HEK293 (cell line): ENCODE data around the gene YAF2.
A peak's percentile ranks its signal among the peaks of the same experiment; 100 is the strongest.

Experiments
- CTCF ChIA-PET: fragments of 350-600 bp; formaldehyde crosslinking; extraction: SDS; loops from one replicate; lab custom pipeline; 2021; ENCODE audit warnings: antibody characterized with exemption; lab: Yijun Ruan, JAX
- POLR2A ChIA-PET: fragments of 300-600 bp; formaldehyde crosslinking; extraction: SDS; loops from one replicate; lab custom pipeline; 2020; ENCODE audit warnings: antibody characterized with exemption, inconsistent platforms; lab: Yijun Ruan, JAX
- H3K27ac ChIP-seq: fragments of 200-500 bp; sonication (Bioruptor generic); 2 replicates; pipeline ENCODE4 v1.5.1; 2014; ENCODE audit warnings: low read depth, low read length, control low read depth, inconsistent platforms; ENCODE audit errors: extremely low read depth
- H3K36me3 ChIP-seq, 2 experiments: fragments of 200-500 bp in 1 of 2; sonication (Bioruptor generic) in 1 of 2; 1 replicate in 1 of 2; 2 replicates in 1 of 2; pipeline ENCODE4 v1.5.1; 2014 to 2017; ENCODE audit warnings: inconsistent platforms in 2 of 2, low read length in 2 of 2; ENCODE audit not compliant: control insufficient read depth in 2 of 2, insufficient read depth in 1 of 2
- H3K4me1 ChIP-seq: fragments of 200-500 bp; sonication (Bioruptor generic); 2 replicates; pipeline ENCODE4 v1.5.1; 2014; ENCODE audit warnings: mild to moderate bottlenecking, low read length, inconsistent platforms; ENCODE audit not compliant: control insufficient read depth, insufficient read depth
- H3K4me3 ChIP-seq: 2 replicates; pipeline ENCODE4 v1.5.1; 2011; ENCODE audit warnings: low read depth, mild to moderate bottlenecking, control low read depth, low read length, moderate library complexity
- H3K9me3 ChIP-seq: fragments of 200-500 bp; sonication (Bioruptor generic); 2 replicates; pipeline ENCODE4 v1.5.1; 2014; ENCODE audit warnings: low read depth, low read length, inconsistent platforms; ENCODE audit not compliant: control insufficient read depth, insufficient read depth
- ATF2 ChIP-seq: fragments of 450-650 bp; formaldehyde crosslinking; IDR thresholded peaks from 2 replicates; pipeline ENCODE4 v1.5.1; 2016; ENCODE audit warnings: missing biosample characterization, missing genetic modification characterization, low read depth
- FEZF1 ChIP-seq: fragments of 450-650 bp; formaldehyde crosslinking; IDR thresholded peaks from 2 replicates; pipeline ENCODE4 v1.5.1; 2016; ENCODE audit warnings: missing biosample characterization, missing genetic modification characterization
- GLIS2 ChIP-seq: fragments of 450-650 bp; formaldehyde crosslinking; IDR thresholded peaks from 2 replicates; pipeline ENCODE4 v1.5.1; 2016; ENCODE audit warnings: missing biosample characterization, missing genetic modification characterization
- IKZF3 ChIP-seq: fragments of 450-650 bp; IDR thresholded peaks from 2 replicates; pipeline ENCODE4 v1.5.0; 2018; ENCODE audit warnings: missing biosample characterization, mild to moderate bottlenecking, missing genetic modification characterization, moderate library complexity
- PRDM1 ChIP-seq: fragments of 450-650 bp; formaldehyde crosslinking; IDR thresholded peaks from 2 replicates; pipeline ENCODE4; 2016; ENCODE audit warnings: missing biosample characterization, missing genetic modification characterization
- PRDM2 ChIP-seq: fragments of 450-650 bp; formaldehyde crosslinking; IDR thresholded peaks from 2 replicates; pipeline ENCODE4 v1.5.1; 2016; ENCODE audit warnings: missing biosample characterization, missing genetic modification characterization, borderline replicate concordance
- PRDM6 ChIP-seq: fragments of 450-650 bp; formaldehyde crosslinking; IDR thresholded peaks from 2 replicates; pipeline ENCODE4 v1.5.1; 2017; ENCODE audit warnings: missing biosample characterization, missing genetic modification characterization
- SCRT2 ChIP-seq: fragments of 450-650 bp; formaldehyde crosslinking; IDR thresholded peaks from 2 replicates; pipeline ENCODE4 v1.5.1; 2016; ENCODE audit warnings: missing biosample characterization, missing genetic modification characterization
- ZBTB17 ChIP-seq: fragments of 450-650 bp; formaldehyde crosslinking; IDR thresholded peaks from 2 replicates; pipeline ENCODE4 v1.5.1; 2016; ENCODE audit warnings: missing biosample characterization, missing genetic modification characterization
- ZNF112 ChIP-seq: fragments of 450-650 bp; formaldehyde crosslinking; IDR thresholded peaks from 2 replicates; pipeline ENCODE4 v1.5.0; 2017; ENCODE audit warnings: missing biosample characterization, missing genetic modification characterization
- ZNF157 ChIP-seq: fragments of 450-650 bp; formaldehyde crosslinking; IDR thresholded peaks from 2 replicates; pipeline ENCODE4 v1.5.1; 2016; ENCODE audit warnings: missing biosample characterization, missing genetic modification characterization
- ZNF18 ChIP-seq: fragments of 450-650 bp; formaldehyde crosslinking; IDR thresholded peaks from 2 replicates; pipeline ENCODE4 v1.5.1; 2016; ENCODE audit warnings: missing biosample characterization, missing genetic modification characterization
- ZNF239 ChIP-seq: fragments of 450-650 bp; formaldehyde crosslinking; IDR thresholded peaks from 2 replicates; pipeline ENCODE4 v1.5.1; 2016; ENCODE audit warnings: missing biosample characterization, missing genetic modification characterization
- ZNF274 ChIP-seq, 2 experiments: fragments of 200-500 bp in 1 of 2; fragments of 450-650 bp in 1 of 2; sonication (Bioruptor generic) in 1 of 2; formaldehyde crosslinking in 1 of 2; IDR thresholded peaks; 2 replicates each; pipeline versions ENCODE4 v1.5.1 to v1.6.1; 2014 to 2016; ENCODE audit warnings: borderline replicate concordance in 1 of 2, inconsistent platforms in 1 of 2, low read length in 1 of 2, missing biosample characterization in 1 of 2, missing genetic modification characterization in 1 of 2
- ZNF366 ChIP-seq: fragments of 450-650 bp; formaldehyde crosslinking; conservative IDR thresholded peaks from 2 replicates; pipeline ENCODE4 v1.5.1; 2016; ENCODE audit warnings: missing biosample characterization, missing genetic modification characterization
- ZNF37A ChIP-seq: fragments of 450-650 bp; IDR thresholded peaks from 2 replicates; pipeline ENCODE4 v1.5.1; 2018; ENCODE audit warnings: missing biosample characterization, missing genetic modification characterization
- ZNF629 ChIP-seq: fragments of 450-650 bp; formaldehyde crosslinking; IDR thresholded peaks from 2 replicates; pipeline ENCODE4 v1.5.1; 2017; ENCODE audit warnings: missing biosample characterization, missing genetic modification characterization

The YAF2 gene

DNA sequence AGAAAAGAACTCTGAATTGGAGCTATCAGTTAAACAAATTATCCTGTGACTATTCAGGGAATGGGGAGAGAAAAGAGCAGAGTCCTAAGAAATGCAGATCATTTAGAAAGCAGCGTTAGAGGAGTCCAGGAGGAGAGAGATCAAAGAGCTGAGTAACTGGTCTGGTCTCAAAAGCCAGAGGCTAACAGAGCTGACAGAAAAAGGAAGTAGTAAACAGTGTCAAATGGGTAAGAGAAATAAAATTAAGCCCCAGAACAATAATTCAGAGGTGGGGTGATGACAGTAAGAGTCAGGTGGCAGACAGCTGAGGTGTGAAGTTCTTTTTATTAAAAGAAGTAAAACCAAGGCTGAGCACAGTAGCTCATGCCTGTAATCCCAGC, 112.7 kb downstream of the YAF2 start:
- POLR2A ChIA-PET, result no interaction called here
- CTCF ChIA-PET, result interaction anchor here (0.6 to 1.8 kb wide), 4 partner anchors 129 to 848 kb away, joined by 3 to 12 read pairs (median 5); no protein-coding TSS in a partner anchor
- Histone ChIP-seq H3K9me3 (no peaks in the 10 kb centered on the region), H3K4me3 (no peak overlapping the region), H3K4me1 (peaks cover 6% of the 10 kb centered on the region), H3K27ac (no peak overlapping the region), H3K36me3 (no peaks in the 10 kb centered on the region; a peak in 1 of 3 replicates)
- TF ChIP-seq PRDM6 (tag by site-specific recombination) (peak; percentile 33; the same call in 1 of the 2 replicates), ZBTB17 (peak; percentile 21; the same call in 1 of the 2 replicates), ZNF366 (tag by site-specific recombination) (no peak), FEZF1 (tag by site-specific recombination) (peak; percentile 56; the same call in 1 of the 2 replicates), ZNF18 (tag by site-specific recombination) (0 out of 2 replicates have a peak, but pooled peaks have one; percentile 22)

DNA sequence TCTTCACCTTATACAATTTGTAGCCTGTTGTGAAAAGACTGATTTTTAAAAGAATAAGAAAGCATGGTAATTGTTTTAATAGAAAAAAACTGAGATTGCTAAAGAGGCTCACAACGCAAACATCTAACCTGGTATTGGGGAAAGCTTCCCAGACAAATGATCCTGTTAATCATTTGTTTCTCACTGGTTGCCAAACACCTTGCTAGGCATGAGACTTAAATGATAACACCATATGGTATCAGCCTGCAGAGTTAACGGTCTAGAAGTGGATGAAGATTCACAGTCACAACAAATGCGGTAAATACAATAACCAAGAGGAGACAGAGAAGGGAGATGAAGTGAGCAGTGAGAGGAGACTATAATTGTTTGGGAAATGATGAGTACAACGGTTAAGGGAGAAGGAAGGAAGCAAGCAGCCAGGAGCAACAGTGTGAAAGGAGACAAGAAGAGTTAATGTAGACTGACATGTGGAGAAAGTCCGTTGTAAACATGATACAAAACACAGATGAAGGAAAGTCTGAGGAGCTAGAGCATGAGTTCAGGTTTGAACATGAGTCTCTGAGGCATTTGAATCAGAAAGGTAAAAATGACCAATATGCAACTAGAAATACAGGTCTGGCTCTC, 113.2 kb downstream of the YAF2 start:
- H3K4me3 ChIP-seq, result no peak overlapping the region
- no peaks in the 10 kb centered on the region for H3K9me3 ChIP-seq
- TF ChIP-seq ZNF274 (IDR thresholded peaks at IDR 0.05; ENCODE audit: low read length), result no peak
- TF ChIP-seq ZNF274 (tag by site-specific recombination; IDR thresholded peaks at IDR 0.05; ENCODE audit: borderline replicate concordance), result no peak
- no peak for TF ChIP-seq ZNF157 (tag by site-specific recombination)
- TF ChIP-seq ZNF37A (tag by site-specific recombination), result no peak
- no peak for TF ChIP-seq ZNF629 (tag by site-specific recombination)
- TF ChIP-seq ZNF239 (tag by site-specific recombination), result no peak
- TF ChIP-seq GLIS2 (tag by site-specific recombination), result no peak
- TF ChIP-seq PRDM2 (tag by site-specific recombination), result no peak
- TF ChIP-seq ATF2 (tag by site-specific recombination), result no peak
- TF ChIP-seq SCRT2 (tag by site-specific recombination), result peak; percentile 28; the same call in 1 of the 2 replicates
- peak; percentile 87 for TF ChIP-seq PRDM1 (tag by site-specific recombination)
- TF ChIP-seq IKZF3 (tag by site-specific recombination), result no peak
- TF ChIP-seq ZNF112 (tag by site-specific recombination), result no peak
- no peaks in the 10 kb centered on the region; a peak in 1 of 3 replicates for H3K36me3 ChIP-seq
- no peak overlapping the region for H3K27ac ChIP-seq
- peaks cover 6% of the 10 kb centered on the region; the same call in 1 of the 2 replicates for H3K4me1 ChIP-seq
- ChIA-PET CTCF (interaction anchor here (0.6 to 1.8 kb wide), 3 partner anchors 129 to 847 kb away, joined by 3 to 12 read pairs (median 5); no protein-coding TSS in a partner anchor), POLR2A (no interaction called here)
